ENCODE data around the gene CRACDL. TPM values are rescaled to one million over a fixed set of nuclear protein-coding genes. Genes with fewer than 3 reads are reported as not detected.

The CRACDL gene
- polyA plus RNA-seq, 1 donor (not counting 4 experiments of a cell fraction or from before 2014, with no cell fraction given) = 1.6 TPM

DNA sequence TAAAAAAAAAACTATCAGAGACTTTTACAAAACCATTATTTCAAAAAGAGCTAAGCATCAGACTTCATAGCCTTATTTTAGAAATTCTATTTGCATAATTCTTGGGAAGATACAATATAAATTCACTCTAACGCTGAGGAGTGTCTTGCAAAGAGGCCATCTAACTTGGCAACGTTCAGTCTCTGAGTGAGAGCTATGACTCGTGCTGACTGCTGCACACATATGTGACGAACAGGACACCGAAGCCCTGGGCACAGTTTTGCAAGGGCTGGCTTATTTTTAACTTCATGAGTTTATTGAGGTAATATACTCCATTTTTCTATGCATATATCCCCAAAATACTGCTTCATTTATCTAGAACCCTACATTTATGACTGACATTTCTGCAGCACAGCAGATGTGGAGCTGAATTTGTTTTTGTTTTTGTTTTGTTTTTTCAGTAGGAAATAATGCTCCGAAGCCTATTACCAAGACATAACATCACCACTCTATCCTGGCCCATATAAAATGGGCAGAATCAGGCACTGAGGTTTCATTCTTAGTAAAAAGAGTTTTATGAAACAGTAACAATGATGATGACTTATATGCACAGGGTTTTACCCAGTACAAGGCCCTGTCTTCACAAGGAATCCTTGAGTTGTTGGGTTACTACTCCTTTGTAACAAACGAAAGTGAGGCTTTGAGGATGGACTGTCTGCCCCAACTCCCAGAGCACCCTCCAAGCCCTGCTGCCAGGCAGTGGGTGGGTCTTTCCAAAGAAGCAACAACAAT is 68.3 kb downstream of the CRACDL start:
- H2AFZ ChIP-seq (ENCODE audit: control insufficient read depth, low read length) = no peak overlapping the region
- no peak overlapping the region for H3K9ac ChIP-seq (ENCODE audit: control insufficient read depth, extremely low read depth, insufficient read depth, low read length)
- no peak overlapping the region for H3K27ac ChIP-seq (ENCODE audit: control insufficient read depth, insufficient read depth, low read length)
- FAIRE-seq (no peak), DNase-seq (ENCODE audit: low read depth, low spot score) (no peak)
- no peaks in the 10 kb centered on the region for H3K36me3 ChIP-seq (ENCODE audit: control insufficient read depth in 2 of 2, extremely low read depth in 1 of 2, insufficient read depth in 2 of 2, low read length in 2 of 2)
- H3K79me2 ChIP-seq (ENCODE audit: control insufficient read depth, insufficient read depth, low read length) = no peaks in the 10 kb centered on the region
- no peak for TF ChIP-seq EZH2 (IDR thresholded peaks at IDR 0.05; ENCODE audit: low read length)
- TF ChIP-seq, protein P1, sequence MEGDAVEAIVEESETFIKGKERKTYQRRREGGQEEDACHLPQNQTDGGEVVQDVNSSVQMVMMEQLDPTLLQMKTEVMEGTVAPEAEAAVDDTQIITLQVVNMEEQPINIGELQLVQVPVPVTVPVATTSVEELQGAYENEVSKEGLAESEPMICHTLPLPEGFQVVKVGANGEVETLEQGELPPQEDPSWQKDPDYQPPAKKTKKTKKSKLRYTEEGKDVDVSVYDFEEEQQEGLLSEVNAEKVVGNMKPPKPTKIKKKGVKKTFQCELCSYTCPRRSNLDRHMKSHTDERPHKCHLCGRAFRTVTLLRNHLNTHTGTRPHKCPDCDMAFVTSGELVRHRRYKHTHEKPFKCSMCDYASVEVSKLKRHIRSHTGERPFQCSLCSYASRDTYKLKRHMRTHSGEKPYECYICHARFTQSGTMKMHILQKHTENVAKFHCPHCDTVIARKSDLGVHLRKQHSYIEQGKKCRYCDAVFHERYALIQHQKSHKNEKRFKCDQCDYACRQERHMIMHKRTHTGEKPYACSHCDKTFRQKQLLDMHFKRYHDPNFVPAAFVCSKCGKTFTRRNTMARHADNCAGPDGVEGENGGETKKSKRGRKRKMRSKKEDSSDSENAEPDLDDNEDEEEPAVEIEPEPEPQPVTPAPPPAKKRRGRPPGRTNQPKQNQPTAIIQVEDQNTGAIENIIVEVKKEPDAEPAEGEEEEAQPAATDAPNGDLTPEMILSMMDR (optimal IDR thresholded peaks at IDR 0.05 in 1 of 3, IDR thresholded peaks at IDR 0.05 in 1 of 3, conservative IDR thresholded peaks at IDR 0.05 in 1 of 3; ENCODE audit: extremely low read depth in 1 of 3, insufficient read depth in 2 of 3, low read length in 3 of 3) = no peak
- peak overlapping the region; percentile 82 for H3K4me2 ChIP-seq (ENCODE audit: control insufficient read depth, extremely low read depth, insufficient read depth, low read depth, low read length)
- peaks cover 52% of the 10 kb centered on the region for H3K4me1 ChIP-seq (ENCODE audit: control insufficient read depth, extremely low read depth, insufficient read depth, low read length)
- dilution Hi-C loops (cut with MboI; ENCODE audit: extremely low pct_ligation_motif_present, low sequenced_read_pairs) = no loop called here
- H3K4me3 ChIP-seq (ENCODE audit: control insufficient read depth in 2 of 3, extremely low read depth in 1 of 3, insufficient read depth in 2 of 3, low read depth in 1 of 3, low read length in 3 of 3) = peak overlapping the region in 2 of 3 experiments; percentile 7 to 35
- H4K20me1 ChIP-seq (ENCODE audit: control insufficient read depth, extremely low read depth, insufficient read depth, low read length) = no peaks in the 10 kb centered on the region
- no peaks in the 10 kb centered on the region for H3K9me1 ChIP-seq (ENCODE audit: control insufficient read depth, extremely low read depth, insufficient read depth, low read length)
- H3K27me3 ChIP-seq (ENCODE audit: control insufficient read depth, extremely low read depth, insufficient read depth, low read length) = no peaks in the 10 kb centered on the region
- no peaks in the 10 kb centered on the region for H3K9me3 ChIP-seq (ENCODE audit: control insufficient read depth, low read depth, low read length)

DNA sequence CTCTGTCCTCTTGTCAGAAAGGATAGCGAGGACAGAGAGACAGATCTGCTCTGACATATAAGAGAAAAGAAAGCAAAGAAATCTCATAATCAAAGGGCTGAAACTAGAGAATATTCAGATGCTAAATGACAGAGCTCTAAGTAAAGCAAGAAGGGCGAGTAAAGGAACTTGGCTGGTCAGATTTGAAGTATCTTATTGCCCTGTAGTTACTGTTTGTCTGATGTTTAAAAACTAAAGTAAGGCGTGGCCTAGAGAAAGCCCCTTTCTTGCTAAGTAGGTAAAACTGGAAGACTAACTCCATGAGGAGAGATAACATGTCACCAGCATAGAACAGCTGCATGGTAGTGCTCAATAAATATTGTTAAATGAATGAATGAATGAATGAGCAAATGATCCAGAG is 70.0 kb downstream of the CRACDL start:
- Histone ChIP-seq H3K79me2 (ENCODE audit: control insufficient read depth, insufficient read depth, low read length) (no peaks in the 10 kb centered on the region), H3K9me1 (ENCODE audit: control insufficient read depth, extremely low read depth, insufficient read depth, low read length) (no peaks in the 10 kb centered on the region), H3K36me3 (ENCODE audit: control insufficient read depth in 2 of 2, extremely low read depth in 1 of 2, insufficient read depth in 2 of 2, low read length in 2 of 2) (no peaks in the 10 kb centered on the region), H3K9ac (ENCODE audit: control insufficient read depth, extremely low read depth, insufficient read depth, low read length) (peak overlapping the region; percentile 47), H4K20me1 (ENCODE audit: control insufficient read depth, extremely low read depth, insufficient read depth, low read length) (no peaks in the 10 kb centered on the region), H3K27me3 (ENCODE audit: control insufficient read depth, extremely low read depth, insufficient read depth, low read length) (no peaks in the 10 kb centered on the region), H3K4me3 (ENCODE audit: control insufficient read depth in 2 of 3, extremely low read depth in 1 of 3, insufficient read depth in 2 of 3, low read depth in 1 of 3, low read length in 3 of 3) (no peak overlapping the region), H3K4me2 (ENCODE audit: control insufficient read depth, extremely low read depth, insufficient read depth, low read depth, low read length) (peak overlapping the region; percentile 39), H3K27ac (ENCODE audit: control insufficient read depth, insufficient read depth, low read length) (peak overlapping the region; percentile 66), H3K4me1 (ENCODE audit: control insufficient read depth, extremely low read depth, insufficient read depth, low read length) (peaks cover 52% of the 10 kb centered on the region), H3K9me3 (ENCODE audit: control insufficient read depth, low read depth, low read length) (no peaks in the 10 kb centered on the region), H2AFZ (ENCODE audit: control insufficient read depth, low read length) (no peak overlapping the region)
- TF ChIP-seq, protein P1 (optimal IDR thresholded peaks at IDR 0.05 in 1 of 3, IDR thresholded peaks at IDR 0.05 in 1 of 3, conservative IDR thresholded peaks at IDR 0.05 in 1 of 3; ENCODE audit: extremely low read depth in 1 of 3, insufficient read depth in 2 of 3, low read length in 3 of 3) = no peak
- no peak for TF ChIP-seq EZH2 (IDR thresholded peaks at IDR 0.05; ENCODE audit: low read length)
- dilution Hi-C loops (cut with MboI; ENCODE audit: extremely low pct_ligation_motif_present, low sequenced_read_pairs) = no loop called here
- FAIRE-seq (no peak), DNase-seq (ENCODE audit: low read depth, low spot score) (no peak)

All from keratinocyte (primary cell).